ENCODE data around the gene ACTL7A.

Gene ACTL7A

DNA sequence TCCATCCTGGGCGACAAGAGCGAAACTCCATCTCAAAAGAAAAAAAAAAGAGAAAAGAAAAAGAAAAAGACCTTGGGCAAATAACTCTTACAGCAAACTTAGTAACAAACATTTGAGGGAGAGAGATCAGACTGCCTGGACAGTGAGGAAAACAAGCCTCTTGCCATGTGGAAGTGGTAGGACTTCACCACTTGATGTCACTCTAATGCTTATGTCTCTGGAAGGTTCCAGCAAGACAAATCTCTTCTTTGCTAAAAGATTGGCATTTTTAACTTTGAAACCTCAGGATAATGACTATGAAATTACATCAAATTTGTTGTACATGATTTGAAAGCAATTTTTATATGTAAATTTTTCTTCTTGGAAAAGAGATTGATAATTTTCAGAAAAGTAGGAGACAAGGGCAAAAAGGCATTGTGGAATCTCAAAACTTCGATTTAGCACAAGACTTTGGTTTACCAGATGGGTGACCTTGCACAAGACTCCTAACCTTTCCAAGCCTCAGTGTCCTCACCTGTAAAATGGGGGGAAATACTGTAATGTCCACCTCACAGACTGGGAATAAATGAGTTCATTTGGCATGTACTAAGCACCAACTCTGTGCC, 11.7 kb upstream of the ACTL7A start:
- no peak for DNase-seq

DNA sequence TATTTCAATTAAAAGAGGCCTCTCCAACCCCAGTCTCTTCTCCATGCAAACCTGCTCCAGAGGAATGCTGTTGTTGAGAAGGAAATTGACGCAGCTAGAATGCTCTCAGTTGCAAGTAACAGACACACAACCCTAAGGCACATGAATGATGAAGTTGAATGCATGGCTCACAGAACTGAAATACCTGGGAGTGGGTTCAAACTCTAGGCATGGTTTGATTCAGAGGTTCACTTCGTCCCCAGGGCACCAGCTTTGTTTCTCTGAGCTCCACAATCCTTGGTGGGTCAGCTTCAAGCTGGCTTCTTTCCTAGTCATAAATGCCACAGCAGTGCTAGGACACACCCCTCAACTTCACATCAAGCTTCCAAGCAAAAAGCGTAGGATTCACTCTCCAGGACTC, 10.9 kb upstream of the ACTL7A start:
- no peak for DNase-seq

DNA sequence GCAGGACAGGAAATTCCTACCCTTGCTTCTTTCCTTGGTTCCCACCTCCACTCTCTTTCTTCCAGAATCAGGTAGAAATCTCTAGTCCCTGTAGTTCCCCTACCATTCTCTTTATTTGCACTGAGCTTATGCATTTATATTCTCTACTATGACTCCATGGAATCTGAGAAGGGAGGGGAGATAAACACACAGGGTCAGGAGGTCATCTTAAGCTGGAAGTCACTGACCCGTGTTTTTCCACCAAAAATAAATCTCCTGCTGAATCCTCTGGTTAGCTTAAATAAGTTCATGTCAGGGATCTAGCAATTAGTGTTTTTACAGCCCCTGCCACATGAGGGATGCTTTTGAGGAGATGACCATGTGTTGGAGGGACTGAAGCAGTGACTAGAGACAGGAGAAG, 10.0 kb upstream of the ACTL7A start:
- DNase-seq, result no peak

DNA sequence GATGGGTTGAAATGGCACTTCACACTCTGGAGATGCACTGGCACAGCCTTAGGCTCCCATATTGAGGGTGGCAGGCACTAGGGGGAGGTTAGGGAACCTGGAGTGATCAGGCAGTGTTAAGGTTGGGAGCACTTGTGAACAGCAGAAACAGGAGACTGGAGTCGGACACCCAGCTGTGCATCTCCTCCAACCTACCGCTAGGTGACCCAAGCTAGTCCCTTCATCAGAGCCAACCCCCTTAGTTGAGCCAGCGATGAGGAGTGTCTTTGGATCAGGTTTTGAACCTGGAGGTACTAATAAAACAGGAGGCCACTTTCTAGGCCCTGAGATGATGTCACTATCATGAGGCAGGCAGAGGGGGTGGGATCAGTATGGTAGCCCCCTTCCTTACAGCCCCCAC, 8.0 kb upstream of the ACTL7A start:
- DNase-seq, result no peak

DNA sequence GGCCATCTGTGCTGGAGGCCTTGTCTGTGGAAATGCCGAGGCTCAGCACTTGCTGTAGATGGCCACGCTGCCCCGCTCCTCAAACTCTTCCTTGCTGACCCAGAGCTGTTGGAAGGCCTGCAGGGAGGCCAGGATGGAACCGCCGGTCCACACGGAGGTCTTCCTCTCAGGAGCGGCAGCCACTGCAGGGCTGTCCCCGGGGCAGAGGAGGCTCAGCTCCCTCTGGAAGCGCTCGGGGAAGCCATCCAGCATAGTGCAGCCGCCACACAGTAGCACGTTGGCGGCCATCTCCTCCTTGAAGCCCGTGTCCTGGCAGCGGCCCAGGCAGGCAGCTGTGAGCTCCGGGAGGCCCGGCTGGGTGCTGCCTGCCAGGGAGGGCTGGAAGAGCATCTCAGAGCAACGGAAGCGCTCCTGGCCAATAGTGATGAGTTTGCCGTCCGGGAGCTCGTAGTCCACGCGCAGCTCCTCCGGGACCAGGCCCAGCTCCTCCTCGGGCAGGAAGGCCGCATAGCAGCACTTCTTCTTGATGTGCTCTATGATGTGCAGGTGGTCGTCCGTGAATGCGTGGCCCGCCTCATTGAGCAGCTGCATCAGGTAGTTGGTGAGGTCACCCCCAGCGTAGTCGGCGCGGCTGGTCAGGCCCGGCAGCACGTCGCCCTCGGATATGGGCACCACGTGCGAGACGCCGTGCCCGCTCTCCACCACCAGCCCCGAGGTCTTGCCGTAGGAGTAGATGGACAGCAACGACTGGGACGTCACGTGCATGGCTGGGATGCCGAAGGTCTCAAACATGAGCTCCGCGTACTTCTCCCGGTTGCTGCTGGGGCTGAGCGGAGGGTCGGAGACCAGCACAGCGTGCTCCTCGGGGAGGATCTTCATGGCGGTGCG, 7.2 kb upstream of the ACTL7A start:
- no peak for DNase-seq

DNA sequence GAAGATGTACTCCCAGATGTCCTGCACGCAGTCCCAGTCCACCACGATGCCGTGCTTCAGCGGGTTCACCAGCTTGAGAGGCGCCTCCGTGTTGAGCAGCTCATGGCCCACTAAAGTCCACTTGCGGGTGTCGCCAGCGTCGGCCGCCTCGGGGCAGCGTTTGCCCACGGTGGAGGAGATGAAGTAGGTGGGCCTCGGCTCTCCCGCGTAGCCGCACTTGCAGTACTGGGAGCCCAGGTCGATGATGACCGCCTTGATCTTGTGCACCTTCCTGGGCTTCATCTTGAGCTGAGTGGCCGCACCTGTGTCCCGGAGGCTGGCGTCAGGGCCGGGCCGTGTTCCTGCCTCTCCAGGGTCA, 6.6 kb upstream of the ACTL7A start:
- DNase-seq, result no peak

DNA sequence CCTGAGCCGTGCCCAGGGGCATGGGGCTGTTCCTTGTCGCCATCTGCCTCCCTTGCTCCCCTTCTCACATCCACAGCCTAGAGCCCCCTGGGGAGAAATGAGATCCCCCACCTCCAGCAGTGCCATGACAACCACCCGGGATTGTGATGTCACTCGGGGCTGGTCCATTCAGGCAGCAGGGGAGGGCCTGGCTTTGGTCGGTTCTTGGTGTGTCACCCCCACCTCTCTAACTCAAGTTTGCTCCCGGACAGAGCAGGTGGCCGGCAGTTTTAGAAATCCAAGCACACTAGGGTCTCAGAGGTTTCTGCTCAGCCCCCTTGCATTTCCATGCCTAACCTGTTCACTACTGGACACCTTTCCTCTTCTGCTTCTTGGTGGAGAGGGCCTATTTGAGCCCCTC, 6.2 kb upstream of the ACTL7A start, which contains the start of gene ACTL7B:
Gene ACTL7B, minus strand, starts transcription at position 99 of the 400 bp plus-strand sequence. Its CDS starts 56 bp downstream, at position 43.
- no peak for DNase-seq

DNA sequence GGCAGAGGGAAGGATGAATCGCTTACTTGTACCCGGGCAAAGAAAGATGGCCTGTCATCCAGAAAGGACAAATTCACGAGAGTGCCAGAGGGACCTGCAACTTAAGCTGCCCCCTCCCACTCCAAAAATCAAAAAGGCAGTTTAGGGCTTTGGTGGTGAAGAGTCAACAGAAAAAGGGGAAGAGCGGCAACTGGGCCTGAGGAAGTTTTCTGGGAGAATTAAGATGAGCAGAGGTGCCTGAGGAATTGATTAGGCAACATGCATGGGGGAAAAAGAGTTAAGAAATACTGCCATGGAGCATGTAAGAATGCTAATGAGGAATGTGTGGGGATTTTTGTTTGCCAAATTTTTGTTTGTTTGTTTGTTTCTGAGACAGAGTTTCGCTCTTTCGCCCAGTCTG, 4.5 kb upstream of the ACTL7A start:
- no peak for DNase-seq

DNA sequence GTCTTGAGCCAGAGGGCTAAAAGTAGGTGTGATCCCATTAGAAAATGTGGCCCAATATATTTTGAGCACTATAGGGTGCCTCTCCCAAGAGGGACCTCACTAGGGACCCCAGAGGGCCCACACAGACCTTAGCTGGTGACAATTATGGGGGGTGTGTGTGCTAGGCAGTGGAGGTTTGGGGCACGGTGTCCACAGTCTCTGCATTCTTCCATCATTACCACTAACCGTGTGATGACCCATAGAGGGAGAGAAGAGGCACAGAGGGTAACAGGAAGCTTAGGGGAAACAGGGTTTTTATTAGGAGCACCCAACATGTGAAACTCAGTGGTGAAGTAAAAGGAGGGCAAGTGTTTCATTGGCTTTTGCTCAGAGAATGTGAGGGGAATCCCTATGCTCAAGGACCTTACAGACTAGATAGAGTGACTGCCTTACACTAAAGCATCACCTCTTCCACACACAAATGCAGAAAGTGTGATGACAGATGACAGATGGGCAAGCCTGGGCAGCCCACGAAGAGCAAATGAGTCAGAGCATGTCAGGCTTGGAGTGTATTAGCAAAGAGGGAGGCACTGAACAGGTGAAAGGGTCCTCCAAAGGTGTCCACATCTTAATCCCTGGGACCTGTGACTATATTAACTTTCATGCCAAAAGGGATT, 2.5 kb upstream of the ACTL7A start:
- DNase-seq, result no peak

DNA sequence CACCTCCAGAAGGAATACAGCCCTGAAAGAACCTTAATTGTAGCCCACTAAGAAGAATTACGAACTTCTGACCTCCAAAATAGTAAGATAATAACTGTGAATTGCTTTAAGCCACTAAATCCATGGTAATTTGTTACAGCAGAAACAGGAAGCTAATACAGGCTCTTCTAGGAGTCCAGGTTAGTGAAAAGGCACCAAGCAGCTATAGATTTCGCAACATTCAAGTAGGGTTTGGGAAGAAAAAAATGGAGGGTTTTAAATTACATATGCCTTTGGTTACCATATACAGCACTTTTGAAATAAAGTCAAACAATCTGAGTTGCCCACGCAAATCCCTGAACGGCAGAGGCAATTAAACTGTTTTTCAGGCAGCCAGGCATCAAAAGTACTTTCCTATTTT, 1.7 kb upstream of the ACTL7A start:
- DNase-seq, result no peak

DNA sequence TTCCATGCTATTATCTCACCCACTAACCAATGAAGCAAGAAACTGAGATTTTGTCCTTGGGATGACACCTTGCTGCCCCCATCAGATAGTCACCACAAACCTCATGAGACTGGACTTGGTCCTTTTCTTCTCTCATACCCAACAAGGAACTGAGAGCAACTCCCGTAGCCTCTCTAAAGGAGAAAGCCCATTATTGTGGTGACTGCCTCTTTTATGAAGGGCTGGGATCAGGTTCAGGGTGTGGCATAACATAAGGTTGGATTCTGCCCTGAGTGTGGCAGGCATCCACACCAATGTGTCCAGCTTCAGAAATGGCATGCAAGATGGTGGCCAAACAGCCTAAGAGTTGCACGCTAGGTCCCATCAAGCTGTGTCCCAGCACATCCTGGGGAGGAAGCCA, 1.3 kb upstream of the ACTL7A start:
- DNase-seq, result no peak

DNA sequence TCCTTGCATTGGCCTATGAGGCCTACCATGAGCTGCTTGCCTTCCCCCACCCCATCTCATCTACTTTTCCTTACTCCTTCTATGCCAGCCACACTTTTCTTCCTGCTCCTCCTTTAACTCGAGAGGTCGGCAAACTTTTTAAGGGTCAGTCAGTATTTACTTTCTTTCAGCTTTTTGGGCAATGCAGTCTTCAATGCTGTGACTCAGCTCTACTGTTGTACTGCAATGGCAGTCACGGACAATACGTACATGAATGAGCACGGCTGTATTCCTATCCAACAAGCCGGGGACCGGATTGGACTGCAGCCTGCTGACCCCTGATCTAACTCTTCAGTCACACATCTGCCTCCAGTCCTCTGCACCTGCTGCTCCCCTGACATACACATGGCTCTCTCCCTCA, 602 bp upstream of the ACTL7A start:
- DNase-seq, result no peak

DNA sequence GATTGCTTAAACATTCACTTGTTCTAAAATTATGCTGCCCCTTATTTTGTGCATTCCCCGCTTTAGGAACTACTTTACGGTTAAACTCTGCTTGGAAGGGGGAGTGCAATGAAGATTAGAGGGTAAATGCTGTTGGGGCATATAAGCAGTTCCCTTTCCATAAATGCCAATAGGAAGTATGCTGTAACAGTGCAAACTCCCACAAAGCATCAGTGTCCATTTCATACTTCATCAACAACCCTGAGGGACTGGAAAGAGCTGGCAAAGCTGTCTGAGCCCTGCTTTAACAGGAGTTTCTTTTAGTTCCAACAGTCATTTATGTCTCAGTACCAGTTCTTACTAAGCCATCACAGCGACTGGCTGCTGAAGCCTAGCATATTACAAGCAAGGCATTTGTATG, 1.8 kb downstream of the ACTL7A start:
- no peak for DNase-seq

DNA sequence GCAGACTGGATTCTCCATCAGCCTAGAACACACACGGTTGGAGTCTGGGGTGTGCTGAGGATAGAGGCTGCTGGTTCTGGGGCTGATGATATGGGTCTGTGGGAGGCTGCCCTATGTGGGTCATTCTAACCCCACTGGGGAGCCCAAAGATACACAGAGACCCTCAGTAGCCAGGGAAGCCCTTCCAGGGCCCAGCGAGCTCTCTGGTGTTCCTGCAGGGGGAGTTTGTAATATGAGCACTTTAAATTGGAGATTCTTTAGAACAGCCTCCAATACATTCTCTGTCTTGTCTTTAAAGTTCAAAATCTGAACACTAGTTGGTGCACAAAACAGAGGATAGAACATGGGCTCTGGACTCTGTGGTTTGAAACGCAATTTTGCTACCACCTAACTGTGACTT, 2.4 kb downstream of the ACTL7A start:
- no peak for DNase-seq

DNA sequence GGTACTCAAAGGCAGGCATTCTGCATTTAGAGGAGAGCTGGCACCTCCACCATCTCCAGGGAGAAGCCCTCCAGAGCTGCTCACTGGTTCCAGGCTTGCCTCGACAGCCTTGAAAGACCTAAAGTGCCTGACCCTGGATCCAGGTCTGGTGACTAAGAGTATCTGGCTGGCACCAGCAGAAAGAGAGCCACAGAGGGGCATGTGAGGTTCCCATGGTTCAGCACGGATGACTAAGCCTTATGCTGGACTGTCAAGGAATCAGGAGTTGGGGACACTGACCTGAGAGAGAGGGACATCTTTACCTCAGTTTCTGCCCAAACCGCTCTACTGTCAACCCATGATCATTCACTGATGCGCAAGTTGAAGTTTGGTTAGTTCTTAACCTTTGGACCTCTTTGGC, 3.0 kb downstream of the ACTL7A start:
- DNase-seq, result no peak

DNA sequence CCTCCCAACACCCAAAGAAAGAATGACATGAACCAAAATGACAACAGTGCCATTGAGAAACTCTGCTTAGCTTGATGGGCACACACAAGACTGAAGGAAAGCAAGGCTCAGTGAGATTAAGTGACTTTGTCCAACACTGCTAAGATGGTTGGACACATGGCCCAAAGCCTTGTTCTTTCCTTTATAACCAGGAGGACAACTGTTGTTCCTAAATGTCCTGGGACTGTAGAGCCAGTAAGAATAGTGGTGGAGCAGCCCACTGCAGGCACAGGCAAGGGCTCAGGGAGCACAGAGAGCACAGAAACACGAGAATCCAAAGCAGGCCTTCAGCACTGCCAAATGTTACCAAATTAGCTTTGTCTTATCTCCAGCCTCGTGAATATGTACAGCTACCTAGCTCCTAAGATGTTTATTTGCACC, 3.9 kb downstream of the ACTL7A start:
- no peak for DNase-seq

DNA sequence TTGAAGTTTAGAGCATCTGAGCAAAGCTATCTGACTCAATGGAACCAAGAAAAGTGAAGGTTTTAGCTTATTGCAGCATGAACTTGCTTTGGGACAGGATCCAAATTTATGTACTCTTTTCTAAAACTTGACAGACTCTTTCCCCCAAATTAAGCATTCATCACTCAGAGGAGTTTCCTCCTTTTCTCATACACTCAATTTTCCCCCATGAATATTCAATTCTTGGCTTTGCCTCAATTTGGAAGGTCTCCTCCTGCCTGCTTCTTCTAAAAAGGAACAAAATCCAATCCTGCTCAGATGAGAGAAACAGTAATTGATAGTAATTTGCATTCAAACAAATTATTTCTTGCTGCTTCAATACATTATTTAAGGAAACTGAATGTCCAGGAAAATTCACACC, 5.0 kb downstream of the ACTL7A start:
- DNase-seq, result no peak

DNA sequence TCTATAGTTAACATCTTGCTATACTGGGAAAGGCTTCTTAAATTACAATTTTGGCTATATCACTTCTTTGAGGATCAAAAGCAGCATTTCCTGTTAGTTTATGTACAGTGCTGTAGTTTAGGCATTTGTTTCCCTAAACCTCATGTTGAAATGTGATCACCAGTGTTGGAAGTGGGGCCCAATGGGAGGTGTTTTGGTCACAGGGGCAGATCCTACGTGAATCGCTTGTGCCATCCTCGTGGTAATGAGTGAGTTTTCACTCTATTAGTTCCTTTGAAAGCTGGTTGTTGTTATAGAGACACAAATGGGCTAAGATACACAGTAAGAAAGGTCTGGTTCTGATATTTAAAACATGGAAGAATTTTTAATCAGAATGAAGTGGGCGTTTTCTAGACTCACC, 5.8 kb downstream of the ACTL7A start:
- DNase-seq, result no peak

DNA sequence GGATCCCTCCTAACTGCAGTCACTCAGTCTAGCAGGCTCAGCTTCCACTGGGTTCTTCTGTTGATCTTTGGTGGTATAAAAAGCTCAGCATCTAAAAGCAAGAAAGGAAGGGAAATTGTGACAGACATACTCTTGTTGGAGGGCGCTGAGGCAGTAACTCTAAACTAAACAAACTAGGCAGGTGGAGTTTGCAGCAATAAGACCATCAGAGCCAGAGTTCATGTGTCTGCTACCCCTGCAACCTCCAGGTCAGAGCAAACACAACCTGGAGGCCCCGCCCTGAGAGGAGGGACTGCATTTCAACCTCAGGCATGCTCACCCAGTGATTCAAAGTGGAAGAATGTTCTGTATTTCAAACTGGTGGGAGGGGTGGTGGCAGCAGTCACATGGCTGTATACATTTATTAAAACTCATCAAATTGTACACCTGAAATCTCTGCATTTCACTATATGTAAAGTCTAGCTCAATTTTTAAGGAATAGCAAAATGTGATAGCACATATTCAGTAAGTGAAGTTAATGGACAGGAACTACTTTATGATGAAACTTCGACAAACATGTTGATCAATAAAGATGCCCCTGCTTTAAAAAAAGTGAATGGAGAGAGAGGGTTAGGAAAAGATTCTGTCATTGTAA, 7.1 kb downstream of the ACTL7A start:
- DNase-seq, result no peak

DNA sequence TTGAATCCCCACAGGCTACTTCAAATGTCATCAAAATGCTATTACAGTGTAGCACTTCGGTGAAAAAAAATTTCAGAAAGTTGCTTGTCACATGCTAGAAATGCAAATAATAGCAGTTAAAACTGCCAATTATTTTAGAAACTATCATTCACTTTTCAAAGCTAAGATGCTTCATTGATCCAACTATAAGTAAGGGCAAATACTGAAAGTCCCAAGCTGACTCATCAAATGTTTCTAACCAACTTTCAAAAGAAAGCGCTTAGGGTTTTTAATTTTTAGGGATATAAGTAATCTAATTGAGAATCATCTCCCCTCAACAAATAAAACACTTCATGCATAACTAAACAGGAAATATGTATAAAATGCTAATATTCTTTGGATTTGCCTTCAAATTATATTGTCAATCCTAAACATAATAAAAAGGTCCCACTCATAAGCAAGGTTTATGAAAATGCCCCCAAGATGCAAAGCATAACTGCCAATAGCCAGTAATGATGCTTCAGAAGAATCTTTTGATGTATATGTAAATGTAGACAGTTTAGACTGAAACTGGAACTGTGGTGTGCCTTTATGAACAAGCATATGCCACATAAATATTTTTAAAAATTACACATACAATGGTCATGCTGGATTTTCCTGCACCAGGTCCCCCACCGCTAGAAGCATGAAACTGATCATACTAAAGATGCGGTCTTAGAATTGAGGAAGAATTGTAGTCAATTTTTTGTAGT, 12.2 kb downstream of the ACTL7A start:
- no peak for DNase-seq

DNA sequence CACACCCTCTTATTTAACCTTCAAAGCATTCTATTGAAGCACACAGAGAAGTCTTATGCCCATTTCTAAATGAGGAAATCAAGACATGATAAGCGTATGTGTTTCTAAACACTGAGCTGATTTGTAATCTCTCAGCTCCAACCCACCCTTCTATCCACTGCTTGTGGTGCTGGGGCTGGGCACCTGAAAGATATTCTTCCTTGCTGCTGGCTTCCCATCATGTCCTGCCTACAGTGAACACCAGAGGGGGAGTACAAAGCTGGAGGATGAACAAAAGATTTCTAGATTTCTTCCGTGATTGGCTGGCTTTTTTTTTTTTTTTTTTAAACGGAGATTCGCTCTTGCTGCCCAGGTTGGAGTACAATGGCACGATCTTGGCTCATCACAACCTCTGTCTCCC, 14.4 kb downstream of the ACTL7A start:
- DNase-seq, result no peak

DNA sequence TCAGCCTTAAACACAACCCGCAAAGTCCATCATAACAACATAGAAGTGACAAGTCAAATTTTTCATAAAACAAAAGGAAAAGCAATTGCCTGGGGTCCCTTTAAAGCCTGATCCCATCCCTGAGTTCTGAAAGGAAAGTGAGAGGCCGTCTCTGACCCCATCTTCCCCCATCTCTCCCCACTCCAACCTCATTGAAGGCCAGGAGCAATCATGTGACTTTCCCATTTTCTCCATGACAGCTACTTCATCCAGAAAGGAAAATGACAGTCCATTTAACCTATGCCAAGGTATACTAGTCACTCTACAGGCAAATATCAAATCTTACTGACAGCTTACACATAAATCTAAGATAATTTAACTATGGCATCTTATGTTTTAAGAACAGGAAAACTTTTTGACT, 15.5 kb downstream of the ACTL7A start:
- no peak for DNase-seq

DNA sequence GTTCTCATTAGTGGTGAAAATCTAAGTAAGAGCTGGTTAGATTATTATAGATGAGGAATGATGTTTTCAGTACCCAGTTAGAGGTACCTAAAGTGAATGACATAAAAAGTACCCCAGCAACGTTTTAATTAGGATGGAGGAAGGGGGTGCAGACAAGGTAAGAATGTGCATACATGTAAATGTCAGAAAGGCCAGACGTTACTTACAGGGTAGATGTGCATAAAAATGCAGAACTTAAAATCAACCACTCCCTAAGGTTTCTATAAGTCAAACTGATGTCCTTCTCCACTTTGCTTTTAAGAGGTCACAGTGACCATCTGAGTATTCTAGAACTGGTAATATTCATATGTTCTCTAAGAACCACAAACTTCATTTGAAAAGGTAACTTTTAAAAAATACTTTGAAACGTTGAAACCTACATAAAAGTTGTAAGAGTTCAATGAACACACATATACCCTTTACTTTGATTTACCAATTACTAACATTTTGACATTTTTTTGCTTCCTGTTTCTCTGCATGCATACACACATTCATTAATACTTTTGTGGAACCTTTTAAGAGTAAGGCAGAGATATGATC, 18.8 kb downstream of the ACTL7A start:
- no peak for DNase-seq

Data from NCI-H510A (cell line).